Activated effector memory CD4-positive, alpha-beta T cell treated with Interleukin-2 at 50 U/mL for 16 hours (primary cell): ENCODE results near the gene GOLPH3L.
"Not testable (repeated sequence)": the region's sequence is repeated elsewhere in the genome, so short reads cannot be mapped to it uniquely, and the experiment has no call there.

Source experiments
- DNase-seq: peaks from one replicate; pipeline ENCODE4 v3.0.0-alpha.2; 2020

The GOLPH3L gene

GRCh38 chr1:150654635-150655034 is 42.3 kb downstream of the GOLPH3L start:
- DNase-seq, result not testable (repeated sequence)

GRCh38 chr1:150650193-150650592 is 46.8 kb downstream of the GOLPH3L start:
- DNase-seq, result no peak

GRCh38 chr1:150649441-150650075 is 47.4 kb downstream of the GOLPH3L start:
- DNase-seq, result no peak

- DNase-seq, result no peak
Observed at GRCh38 chr1:150642296-150642695, 54.7 kb downstream of the GOLPH3L start.

- DNase-seq, result not testable (repeated sequence)
Observed at GRCh38 chr1:150641126-150641815, 55.7 kb downstream of the GOLPH3L start.

GRCh38 chr1:150638430-150638829 is 58.5 kb downstream of the GOLPH3L start:
- DNase-seq, result not testable (repeated sequence)

- not testable (repeated sequence) for DNase-seq
Observed at GRCh38 chr1:150634839-150635622, 61.9 kb downstream of the GOLPH3L start.

GRCh38 chr1:150629115-150629928 is 67.6 kb downstream of the GOLPH3L start, which contains the start of gene ENSA:
TSS of gene ENSA (minus strand) at chr1:150629612. CDS start at chr1:150629470, 142 bp downstream.
- peak; percentile 91 for DNase-seq

GRCh38 chr1:150628766-150629114 is 68.2 kb downstream of the GOLPH3L start:
- DNase-seq, result no peak

- no peak for DNase-seq
Observed at GRCh38 chr1:150627826-150628410, 69.0 kb downstream of the GOLPH3L start.

GRCh38 chr1:150626150-150626549 is 70.8 kb downstream of the GOLPH3L start:
- DNase-seq, result no peak

GRCh38 chr1:150624546-150624945 is 72.4 kb downstream of the GOLPH3L start:
- not testable (repeated sequence) for DNase-seq

GRCh38 chr1:150624134-150624533 is 72.8 kb downstream of the GOLPH3L start:
- not testable (repeated sequence) for DNase-seq

- no peak for DNase-seq
Observed at GRCh38 chr1:150622303-150622975, 74.5 kb downstream of the GOLPH3L start.

GRCh38 chr1:150621497-150622302 is 75.3 kb downstream of the GOLPH3L start:
- peak; percentile 45 for DNase-seq

GRCh38 chr1:150620919-150621318 is 76.0 kb downstream of the GOLPH3L start:
- DNase-seq, result no peak

GRCh38 chr1:150619576-150620509 is 77.1 kb downstream of the GOLPH3L start:
- DNase-seq, result no peak

- DNase-seq, result no peak
Observed at GRCh38 chr1:150615346-150616201, 81.4 kb downstream of the GOLPH3L start.
